C4-2B (cell line): ENCODE results near the gene ZNF737.
"Not testable (repeated sequence)": the region's sequence is repeated elsewhere in the genome, so short reads cannot be mapped to it uniquely, and the experiment has no call there.

Source experiments
- CTCF ChIP-seq: fragments of 450-650 bp; conservative IDR thresholded peaks from 2 replicates; pipeline ENCODE4 v1.5.1; 2017; ENCODE audit warnings: mild to moderate bottlenecking
- ZFX ChIP-seq: fragments of 450-650 bp; IDR thresholded peaks from 2 replicates; pipeline ENCODE4 v1.6.1; 2017

DNA sequence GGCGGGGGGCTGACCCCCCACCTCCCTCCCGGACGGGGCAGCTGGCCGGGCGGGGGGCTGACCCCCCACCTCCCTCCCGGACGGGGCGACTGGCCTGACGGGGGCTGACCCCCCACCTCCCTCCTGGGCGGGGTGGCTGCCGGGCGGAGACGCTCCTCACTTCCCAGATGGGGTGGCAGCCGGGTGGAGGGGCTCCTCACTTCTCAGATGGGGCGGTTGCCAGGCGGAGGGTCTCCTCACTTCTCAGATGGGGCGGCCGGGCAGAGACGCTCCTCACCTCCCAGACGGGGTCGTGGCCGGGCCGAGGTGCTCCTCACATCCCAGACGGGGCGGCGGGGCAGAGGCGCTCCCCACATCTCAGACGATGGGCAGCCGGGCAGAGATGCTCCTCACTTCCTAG lies 35.3 kb downstream of the ZNF737 start:
- not testable (repeated sequence) for TF ChIP-seq CTCF, ZFX
